ENCODE measurements around the gene UBE4B. TPM values are rescaled to one million over a fixed set of nuclear protein-coding genes. Genes with fewer than 3 reads are reported as not detected.

UBE4B gene
- total and polyA plus RNA-seq, 2 of the 13 experiments (the other 11 are each of a cell fraction or from before 2014, with no cell fraction given): 15.2 to 24.8 TPM

GRCh38 chr1:10064416-10065343 is 31.9 kb downstream of the UBE4B start:
- ChIA-PET POLR2A (interaction anchor here (0.6 kb wide), 1 partner anchor 21 kb away, joined by 3 read pairs; no protein-coding TSS in a partner anchor), CTCF (ENCODE audit: low intra/inter-chr PET ratio, low total read pairs) (no interaction called here)
- FAIRE-seq (no peak), DNase-seq (ENCODE audit: low spot score) (no peak), ATAC-seq (no peak)
- Histone ChIP-seq H3K79me2 (ENCODE audit: insufficient read depth, low read length) (peaks cover 17% of the 10 kb centered on the region), H4K20me1 (ENCODE audit: insufficient read depth, low read length) (no peaks in the 10 kb centered on the region), H3K4me3 (replicated peaks in 1 of 3; ENCODE audit: insufficient read depth in 1 of 3, low read depth in 2 of 3, low read length in 3 of 3) (peak overlapping the region in 1 of 3 experiments; percentile 50; a peak in 2 of 6 replicates), H3K27me3 (ENCODE audit: control insufficient read depth in 1 of 2, insufficient read depth in 2 of 2, low read length in 2 of 2) (no peaks in the 10 kb centered on the region), H3K9me3 (ENCODE audit: low read length) (no peaks in the 10 kb centered on the region), H3K4me2 (ENCODE audit: low read depth, low read length) (peak overlapping the region; percentile 70), H2AFZ (ENCODE audit: low read length) (no peak overlapping the region), H3K4me1 (ENCODE audit: insufficient read depth, low read length) (peaks cover 25% of the 10 kb centered on the region), H3K9ac (ENCODE audit: insufficient read depth, low read depth, low read length) (peak overlapping the region; percentile 10; the same call in 1 of the 2 replicates), H3K36me3 (replicated peaks in 1 of 2; ENCODE audit: control insufficient read depth in 1 of 2, insufficient read depth in 2 of 2, low read length in 2 of 2) (no peaks in the 10 kb centered on the region; a peak in 1 of 5 replicates), H3K27ac (ENCODE audit: extremely low read length, insufficient read depth, low read length) (peak overlapping the region; percentile 66)
- TF ChIP-seq ZNF121 (CRISPR knock-in tag; IDR thresholded peaks at IDR 0.05) (peak; percentile 66; the same call in 1 of the 2 replicates), ZNF34 (CRISPR knock-in tag; IDR thresholded peaks at IDR 0.05; ENCODE audit: borderline replicate concordance) (no peak)
- WGBS (ENCODE audit: low lambda C conversion rate): 96% methylated on average over 8 of the region's 8 CpGs
- no TSS peak for BruUV-seq (replicated peaks)
- in situ Hi-C loops (cut with HindIII; ENCODE audit: extremely low pct_ligation_motif_present, low pct_unique_long_range_greater_than_20kb) (no loop called here), intact Hi-C loops (cut with micrococcal nuclease; ENCODE audit: unreplicated experiment) (no loop called here)

GRCh38 chr1:10065344-10065685 is 32.6 kb downstream of the UBE4B start:
- peak overlapping the region; percentile 66 for H3K27ac ChIP-seq (ENCODE audit: extremely low read length, insufficient read depth, low read length)
- no peak for TF ChIP-seq ZFAT (CRISPR knock-in tag; conservative IDR thresholded peaks at IDR 0.05)
- peak; percentile 29; the same call in 1 of the 2 replicates for TF ChIP-seq ZNF687 (CRISPR knock-in tag; IDR thresholded peaks at IDR 0.05)
- TF ChIP-seq AGO2 (optimal IDR thresholded peaks at IDR 0.05; ENCODE audit: low read depth, low read length): no peak
- TF ChIP-seq ZNF749 (CRISPR knock-in tag; IDR thresholded peaks at IDR 0.05; ENCODE audit: borderline replicate concordance): no peak
- TF ChIP-seq TCF12 (IDR thresholded peaks at IDR 0.05): no peak
- no peak for TF ChIP-seq TCF12 (CRISPR knock-in tag; IDR thresholded peaks at IDR 0.05)
- TF ChIP-seq, protein P1, sequence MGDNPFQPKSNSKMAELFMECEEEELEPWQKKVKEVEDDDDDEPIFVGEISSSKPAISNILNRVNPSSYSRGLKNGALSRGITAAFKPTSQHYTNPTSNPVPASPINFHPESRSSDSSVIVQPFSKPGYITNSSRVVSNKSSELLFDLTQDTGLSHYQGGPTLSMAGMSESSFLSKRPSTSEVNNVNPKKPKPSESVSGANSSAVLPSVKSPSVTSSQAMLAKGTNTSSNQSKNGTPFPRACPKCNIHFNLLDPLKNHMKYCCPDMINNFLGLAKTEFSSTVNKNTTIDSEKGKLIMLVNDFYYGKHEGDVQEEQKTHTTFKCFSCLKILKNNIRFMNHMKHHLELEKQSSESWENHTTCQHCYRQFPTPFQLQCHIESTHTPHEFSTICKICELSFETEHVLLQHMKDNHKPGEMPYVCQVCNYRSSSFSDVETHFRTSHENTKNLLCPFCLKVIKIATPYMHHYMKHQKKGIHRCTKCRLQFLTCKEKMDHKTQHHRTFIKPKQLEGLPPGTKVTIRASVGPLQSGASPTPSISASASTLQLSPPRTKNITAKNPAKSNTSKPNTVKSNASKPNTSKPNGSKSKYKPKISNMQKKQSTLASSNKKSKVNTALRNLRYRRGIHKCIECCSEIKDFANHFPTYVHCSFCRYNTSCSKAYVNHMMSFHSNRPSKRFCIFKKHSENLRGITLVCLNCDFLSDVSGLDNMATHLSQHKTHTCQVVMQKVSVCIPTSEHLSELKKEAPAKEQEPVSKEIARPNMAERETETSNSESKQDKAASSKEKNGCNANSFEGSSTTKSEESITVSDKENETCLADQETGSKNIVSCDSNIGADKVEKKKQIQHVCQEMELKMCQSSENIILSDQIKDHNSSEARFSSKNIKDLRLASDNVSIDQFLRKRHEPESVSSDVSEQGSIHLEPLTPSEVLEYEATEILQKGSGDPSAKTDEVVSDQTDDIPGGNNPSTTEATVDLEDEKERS (CRISPR knock-in tag; IDR thresholded peaks at IDR 0.05): no peak

More at GRCh38 chr1:10065344-10065685, 32.6 kb downstream of the UBE4B start:
- no peaks in the 10 kb centered on the region for H4K20me1 ChIP-seq (ENCODE audit: insufficient read depth, low read length)
- peak overlapping the region; percentile 70 for H3K4me2 ChIP-seq (ENCODE audit: low read depth, low read length)
- BruUV-seq (replicated peaks): no TSS peak
- H3K9ac ChIP-seq (ENCODE audit: insufficient read depth, low read depth, low read length): peak overlapping the region; percentile 10; the same call in 1 of the 2 replicates
- FAIRE-seq (peak; percentile 60), DNase-seq (ENCODE audit: low spot score) (peak; percentile 48), ATAC-seq (peak; percentile 96)
- no peaks in the 10 kb centered on the region for H3K36me3 ChIP-seq (replicated peaks in 1 of 2; ENCODE audit: control insufficient read depth in 1 of 2, insufficient read depth in 2 of 2, low read length in 2 of 2)
- intact Hi-C loops (cut with micrococcal nuclease; ENCODE audit: unreplicated experiment) (no loop called here), in situ Hi-C loops (cut with HindIII; ENCODE audit: extremely low pct_ligation_motif_present, low pct_unique_long_range_greater_than_20kb) (no loop called here)
- POLR2A ChIA-PET: no interaction called here
- H3K9me3 ChIP-seq (ENCODE audit: low read length): no peaks in the 10 kb centered on the region
- CTCF ChIA-PET (ENCODE audit: low intra/inter-chr PET ratio, low total read pairs): no interaction called here
- WGBS (ENCODE audit: low lambda C conversion rate): 35% methylated on average over 5 of the region's 7 CpGs
- no peak overlapping the region for H2AFZ ChIP-seq (ENCODE audit: low read length)
- peak overlapping the region in 1 of 3 experiments; percentile 50; a peak in 2 of 6 replicates for H3K4me3 ChIP-seq (replicated peaks in 1 of 3; ENCODE audit: insufficient read depth in 1 of 3, low read depth in 2 of 3, low read length in 3 of 3)
- H3K27me3 ChIP-seq (ENCODE audit: control insufficient read depth in 1 of 2, insufficient read depth in 2 of 2, low read length in 2 of 2): no peaks in the 10 kb centered on the region
- H3K4me1 ChIP-seq (ENCODE audit: insufficient read depth, low read length): peaks cover 25% of the 10 kb centered on the region
- H3K79me2 ChIP-seq (ENCODE audit: insufficient read depth, low read length): peaks cover 17% of the 10 kb centered on the region

Data from HepG2 (cell line).